H1 (cell line): ENCODE measurements around the gene VWCE. TPM values are rescaled to one million over a fixed set of nuclear protein-coding genes. Genes with fewer than 3 reads are reported as not detected.

Source experiments
- CTCF ChIA-PET: fragments of 300-600 bp; sonication (Branson Sonifier 250); formaldehyde crosslinking; loops from one replicate; lab custom pipeline; 2021; ENCODE audit not compliant: partially characterized antibody; lab: Charles Lee
- POLR2A ChIA-PET: fragments of 300-600 bp; sonication (Branson Sonifier 250); formaldehyde crosslinking; loops from one replicate; lab custom pipeline; 2021; ENCODE audit warnings: inconsistent platforms; ENCODE audit not compliant: partially characterized antibody; lab: Charles Lee
- DNase-seq, 2 experiments: peaks; one replicate each; pipeline versions ENCODE4 v3.0.0 to v3.0.0-alpha.2; 2010 to 2022; ENCODE audit warnings: low spot score in 2 of 2, low read depth in 1 of 2, mixed read lengths in 1 of 2
- FAIRE-seq: peaks from 2 replicates; lab custom pipeline; 2011; peaks lifted over from hg19 to GRCh38; lab: Jason Lieb, UNC
- H2AFZ ChIP-seq: 2 replicates; pipeline ENCODE4 v1.8.1; 2012; ENCODE audit warnings: low read length, inconsistent platforms
- H2AK5ac ChIP-seq: 2 replicates; pipeline ENCODE4 v1.6.1; 2013; ENCODE audit warnings: low read depth, low read length
- H2BK120ac ChIP-seq: replicated peaks from 2 replicates; pipeline ENCODE3; 2013; ENCODE audit warnings: low read depth, low read length, inconsistent platforms
- H2BK12ac ChIP-seq: 2 replicates; pipeline ENCODE4 v1.6.1; 2013; ENCODE audit warnings: low read depth, low read length
- H2BK15ac ChIP-seq: 2 replicates; pipeline ENCODE4 v1.6.1; 2013; ENCODE audit warnings: low read length
- H2BK20ac ChIP-seq: 2 replicates; pipeline ENCODE4 v1.6.1; 2013; ENCODE audit warnings: low read length
- H2BK5ac ChIP-seq: 2 replicates; pipeline ENCODE4 v1.6.1; 2013; ENCODE audit warnings: low read depth, low read length
- H3K14ac ChIP-seq: 2 replicates; pipeline ENCODE4 v1.6.1; 2013; ENCODE audit warnings: inconsistent platforms; ENCODE audit not compliant: insufficient read length
- H3K18ac ChIP-seq: 2 replicates; pipeline ENCODE4 v1.6.1; 2013; ENCODE audit warnings: low read length; ENCODE audit errors: extremely low read depth
- H3K23ac ChIP-seq: 2 replicates; pipeline ENCODE4 v1.6.1; 2013; ENCODE audit warnings: inconsistent platforms; ENCODE audit not compliant: insufficient read length
- H3K23me2 ChIP-seq: 2 replicates; pipeline ENCODE4 v1.6.1; 2013; ENCODE audit warnings: low read depth, low read length
- H3K27ac ChIP-seq: 2 replicates; pipeline ENCODE4 v1.6.1; 2011; ENCODE audit warnings: low read depth, low read length, inconsistent platforms
- H3K27me3 ChIP-seq, 4 experiments: replicated peaks in 1 of 4; 1 replicate in 1 of 4; 2 replicates in 3 of 4; pipeline versions ENCODE4 v1.6.1 to v1.8.1; 2011 to 2013; ENCODE audit warnings: low read length in 3 of 4, mild to moderate bottlenecking in 3 of 4, inconsistent platforms in 2 of 4, mixed read lengths in 2 of 4, moderate library complexity in 1 of 4; ENCODE audit not compliant: control insufficient read depth in 3 of 4, insufficient read depth in 3 of 4; ENCODE audit errors: extremely low read depth in 1 of 4
- H3K36me3 ChIP-seq, 4 experiments: 2 replicates each; pipeline versions ENCODE4 v1.6.1 to v1.8.1; 2011 to 2013; ENCODE audit warnings: mild to moderate bottlenecking in 4 of 4, low read length in 3 of 4, moderate library complexity in 2 of 4, control low read depth in 1 of 4, inconsistent platforms in 1 of 4; ENCODE audit not compliant: insufficient read depth in 4 of 4, control insufficient read depth in 2 of 4
- H3K4ac ChIP-seq: replicated peaks from 2 replicates; pipeline ENCODE3; 2013; ENCODE audit warnings: low read length, low read depth, mixed read lengths, inconsistent platforms; ENCODE audit not compliant: insufficient read length
- H3K4me1 ChIP-seq, 4 experiments: replicated peaks in 1 of 4; 1 replicate in 1 of 4; 2 replicates in 3 of 4; pipeline versions ENCODE4 v1.6.1 to v1.8.1; 2011 to 2013; ENCODE audit warnings: low read length in 3 of 4, inconsistent platforms in 2 of 4, mixed read lengths in 1 of 4; ENCODE audit not compliant: insufficient read depth in 4 of 4, control insufficient read depth in 3 of 4
- H3K4me2 ChIP-seq, 2 experiments: 2 replicates each; pipeline versions ENCODE4 v1.6.1 to v1.8.1; 2011 to 2013; ENCODE audit warnings: low read depth in 2 of 2, low read length in 2 of 2, control low read depth in 1 of 2, inconsistent platforms in 1 of 2, mild to moderate bottlenecking in 1 of 2; ENCODE audit not compliant: insufficient read depth in 1 of 2
- H3K4me3 ChIP-seq, 4 experiments: fragments of 200-600, 300-600 bp in 1 of 4; sonication (generic), shearing (Covaris generic), sonication (Bioruptor Twin) in 1 of 4; 2 replicates each; pipeline versions ENCODE4 v1.5.1 to v1.8.1; 2011 to 2016; ENCODE audit warnings: low read length in 4 of 4, low read depth in 3 of 4, control low read depth in 2 of 4, inconsistent platforms in 2 of 4, mild to moderate bottlenecking in 2 of 4, mixed read lengths in 1 of 4, moderate library complexity in 1 of 4; ENCODE audit not compliant: insufficient read depth in 2 of 4; ENCODE audit errors: extremely low read depth in 1 of 4
- H3K56ac ChIP-seq: replicated peaks from 2 replicates; pipeline ENCODE3; 2013; ENCODE audit warnings: low read depth, mild to moderate bottlenecking, mixed read lengths, low read length, inconsistent platforms; ENCODE audit not compliant: insufficient read length
- H3K79me1 ChIP-seq: 2 replicates; pipeline ENCODE4 v1.6.1; 2013; ENCODE audit warnings: low read depth, low read length, control low read depth
- H3K79me2 ChIP-seq, 2 experiments: 2 replicates each; pipeline versions ENCODE4 v1.6.1 to v1.8.1; 2012 to 2013; ENCODE audit warnings: low read length in 2 of 2, mild to moderate bottlenecking in 2 of 2, inconsistent platforms in 1 of 2; ENCODE audit not compliant: insufficient read depth in 2 of 2, control insufficient read depth in 1 of 2
- H3K9ac ChIP-seq, 4 experiments: replicated peaks in 1 of 4; 1 replicate in 1 of 4; 2 replicates in 3 of 4; pipeline versions ENCODE4 v1.6.1 to v1.8.1; 2011 to 2013; ENCODE audit warnings: low read depth in 3 of 4, low read length in 3 of 4, control low read depth in 2 of 4, mild to moderate bottlenecking in 2 of 4, moderate library complexity in 2 of 4, inconsistent platforms in 1 of 4; ENCODE audit errors: extremely low read depth in 1 of 4
- H3K9me3 ChIP-seq, 2 experiments: 2 replicates each; pipeline versions ENCODE4 v1.6.1 to v1.8.1; 2012 to 2013; ENCODE audit warnings: mild to moderate bottlenecking in 2 of 2, moderate library complexity in 2 of 2, control low read depth in 1 of 2, inconsistent platforms in 1 of 2, low read depth in 1 of 2, low read length in 1 of 2, mixed read lengths in 1 of 2; ENCODE audit not compliant: insufficient read depth in 2 of 2
- H4K20me1 ChIP-seq, 2 experiments: replicated peaks in 1 of 2; 2 replicates each; pipeline versions ENCODE3 to v1.8.1; 2011 to 2013; ENCODE audit warnings: inconsistent platforms in 2 of 2, low read length in 2 of 2, mild to moderate bottlenecking in 1 of 2; ENCODE audit not compliant: insufficient read depth in 2 of 2, control insufficient read depth in 1 of 2
- H4K5ac ChIP-seq: 2 replicates; pipeline ENCODE4 v1.6.1; 2013; ENCODE audit warnings: low read length, low read depth, mixed read lengths, inconsistent platforms; ENCODE audit not compliant: insufficient read length
- H4K8ac ChIP-seq: 2 replicates; pipeline ENCODE4 v1.8.0; 2013; ENCODE audit warnings: mild to moderate bottlenecking, moderate library complexity, low read length, inconsistent platforms; ENCODE audit not compliant: insufficient read depth; ENCODE audit errors: extremely low read depth
- H4K91ac ChIP-seq: replicated peaks from 2 replicates; pipeline ENCODE3; 2013; ENCODE audit warnings: low read length, mixed read lengths, inconsistent platforms; ENCODE audit not compliant: insufficient read length
- ATF2 ChIP-seq: IDR thresholded peaks from 2 replicates; pipeline ENCODE4 v1.6.1; 2012; ENCODE audit warnings: low read length, inconsistent platforms
- EP300 ChIP-seq, 2 experiments: IDR thresholded peaks; 1 replicate in 1 of 2; 2 replicates in 1 of 2; pipeline ENCODE4 v1.6.1; 2011 to 2012; ENCODE audit warnings: low read depth in 2 of 2, low read length in 2 of 2, mild to moderate bottlenecking in 2 of 2, borderline replicate concordance in 1 of 2, inconsistent platforms in 1 of 2, moderate library complexity in 1 of 2
- HDAC6 ChIP-seq: IDR thresholded peaks from one replicate; pipeline ENCODE4 v1.7.1; 2012; ENCODE audit warnings: low read depth, mild to moderate bottlenecking, inconsistent platforms, low read length, moderate library complexity
- JUND ChIP-seq: IDR thresholded peaks from 2 replicates; pipeline ENCODE4 v1.6.1; 2011; ENCODE audit warnings: mild to moderate bottlenecking, improper control_type of control experiment, low read length
- RBBP5 ChIP-seq: IDR thresholded peaks from 2 replicates; pipeline ENCODE4 v1.7.1; 2012; ENCODE audit warnings: low read depth, mild to moderate bottlenecking, inconsistent platforms, low read length, moderate library complexity, borderline replicate concordance
- RXRA ChIP-seq: IDR thresholded peaks from 2 replicates; pipeline ENCODE4 v1.6.1; 2011; ENCODE audit warnings: low read depth, mild to moderate bottlenecking, low read length, moderate library complexity; ENCODE audit not compliant: insufficient read depth
- YY1 ChIP-seq: IDR thresholded peaks from 2 replicates; pipeline ENCODE4 v1.6.1; 2011; ENCODE audit warnings: low read depth, mild to moderate bottlenecking, low read length
- WGBS, 2 experiments: shearing (Covaris generic) in 1 of 2; methylation state at CpG; one replicate each; pipeline versions ENCODE4 v1.1.6 to v1.1.7; 2013 to 2015; ENCODE audit warnings: low lambda C conversion rate in 2 of 2, mixed read lengths in 2 of 2, inconsistent platforms in 1 of 2, low coverage in 1 of 2, missing lambda C conversion rate in 1 of 2; ENCODE audit not compliant: insufficient replicate concordance in 2 of 2, insufficient coverage in 1 of 2, insufficient read length in 1 of 2; ENCODE audit errors: extremely low coverage in 1 of 2, missing lambda C conversion rate in 1 of 2; 5-methylcytosine and 5-hydroxymethylcytosine counted together
- polyA plus RNA-seq, 7 experiments: library from polyadenylated mRNA; depleted of rRNA in 3 of 7; stranded (reverse) in 5 of 7; unstranded in 2 of 7; fragments of >200 nt in 5 of 7; fragments of 200-250 nt in 2 of 7; gene quantifications; 1 replicate in 5 of 7; 2 replicates in 1 of 7; 4 replicates in 1 of 7; pipeline versions ENCODE4 v1.2.1 to v1.2.3, GENCODE V29; 2011 to 2013; ENCODE audit warnings: missing spikeins in 2 of 7, mixed read lengths in 2 of 7
- total RNA-seq: library from RNA; stranded (reverse); fragmentation: NEBNext Ultra II Directional; extraction: Animal tissue kit (Norgen Biotek cat#: 25700); gene quantifications from 2 replicates; pipeline ENCODE4 v1.2.1, GENCODE V29; 2021
- TF ChIP-seq, protein P1 (sequence below): IDR thresholded peaks from 2 replicates; pipeline ENCODE4 v1.6.1; 2011; ENCODE audit warnings: low read length, improper control_type of control experiment

VWCE gene
- total and polyA plus RNA-seq, 2 of the 8 experiments (the other 6 are each of a cell fraction or from before 2014, with no cell fraction given): 9.5 to 12.3 TPM

GRCh38 chr11:61341706-61342105, 46.6 kb upstream of the VWCE start:
- Histone ChIP-seq H3K23ac (no peak overlapping the region), H3K56ac (no peak overlapping the region), H2BK5ac (no peak overlapping the region), H2BK120ac (no peak overlapping the region), H3K4me1 (no peaks in the 10 kb centered on the region), H2BK15ac (no peak overlapping the region), H2BK12ac (no peak overlapping the region), H3K14ac (no peak overlapping the region), H3K36me3 (peaks cover 0 to 13% (median 4%) of the 10 kb centered on the region in 4 experiments; a peak in 4 of 8 replicates), H2BK20ac (no peak overlapping the region), H3K4me2 (no peak overlapping the region), H3K79me2 (no peaks in the 10 kb centered on the region), H3K27ac (no peak overlapping the region), H2AK5ac (no peak overlapping the region), H3K79me1 (no peaks in the 10 kb centered on the region), H4K91ac (no peak overlapping the region), H3K4ac (no peak overlapping the region), H4K5ac (no peak overlapping the region), H4K8ac (no peak overlapping the region), H3K18ac (no peak overlapping the region), H4K20me1 (no peaks in the 10 kb centered on the region), H3K27me3 (no peaks in the 10 kb centered on the region), H3K9ac (no peak overlapping the region), H3K4me3 (no peak overlapping the region), H3K9me3 (no peaks in the 10 kb centered on the region), H2AFZ (no peak overlapping the region), H3K23me2 (no peaks in the 10 kb centered on the region)
- no peak for DNase-seq
- POLR2A ChIA-PET: interaction anchor here (0.7 to 39.7 kb wide), 5 partner anchors 8 to 111 kb away, joined by 3 to 1106 read pairs (median 3); partner anchors contain the start of genes CYB561A3, TKFC and TMEM138
- CTCF ChIA-PET: interaction anchor here (1.6 to 10.1 kb wide), 2 partner anchors 21 to 44 kb away, joined by 11 to 255 read pairs; partner anchors contain the start of genes CYB561A3 and TMEM138
- FAIRE-seq: no peak
- WGBS, 2 experiments: 98% methylated on average over 4 of the region's 4 CpGs; no CpG with 5 or more reads in 1 of the 2 experiments
- TF ChIP-seq HDAC6 (no peak), RBBP5 (no peak), ATF2 (no peak), JUND (no peak), RXRA (no peak), EP300 (IDR thresholded peaks at IDR 0.05; ENCODE audit: borderline replicate concordance in 1 of 2, low read depth in 2 of 2, low read length in 2 of 2) (no peak), YY1 (no peak)
- TF ChIP-seq, protein P1, sequence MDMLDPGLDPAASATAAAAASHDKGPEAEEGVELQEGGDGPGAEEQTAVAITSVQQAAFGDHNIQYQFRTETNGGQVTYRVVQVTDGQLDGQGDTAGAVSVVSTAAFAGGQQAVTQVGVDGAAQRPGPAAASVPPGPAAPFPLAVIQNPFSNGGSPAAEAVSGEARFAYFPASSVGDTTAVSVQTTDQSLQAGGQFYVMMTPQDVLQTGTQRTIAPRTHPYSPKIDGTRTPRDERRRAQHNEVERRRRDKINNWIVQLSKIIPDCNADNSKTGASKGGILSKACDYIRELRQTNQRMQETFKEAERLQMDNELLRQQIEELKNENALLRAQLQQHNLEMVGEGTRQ: no peak
